ENCODE data around the gene PIK3R6. TPM values are rescaled to one million over a fixed set of nuclear protein-coding genes. Genes with fewer than 3 reads are reported as not detected.

PIK3R6 gene
- not detected in 2 replicates for total RNA-seq (2022)
- percentile 1 among the genes with signal in this experiment for Bru-seq, nascent RNA
- BruChase-seq, experiment 1, labeled RNA remaining after a 2-hour chase: percentile 1 among the genes with signal in this experiment
- not detected for BruChase-seq, experiment 2, labeled RNA remaining after a 6-hour chase
- long read RNA-seq: 0 reads

- Mint-ChIP-seq H3K9me3 (ENCODE audit: unreplicated experiment) (no peaks in the 10 kb centered on the region), H3K36me3 (ENCODE audit: insufficient read depth, unreplicated experiment) (no peaks in the 10 kb centered on the region), H3K27me3 (ENCODE audit: insufficient read depth, unreplicated experiment) (no peaks in the 10 kb centered on the region), H3K27ac (ENCODE audit: unreplicated experiment) (no peak within 1 kb of the TSS), H3K4me1 (ENCODE audit: low read depth, unreplicated experiment) (no peaks in the 10 kb centered on the region), H3K4me3 (ENCODE audit: unreplicated experiment) (no peak within 1 kb of the TSS)
- H3K4me1 ChIP-seq: peaks cover 9% of the 10 kb centered on the region
- H3K36me3 ChIP-seq (ENCODE audit: control insufficient read depth, insufficient read depth, low read length): no peaks in the 10 kb centered on the region
- no TSS peak for BruUV-seq (replicated peaks)
- ChIA-PET CTCF (no interaction called here), POLR2A (no interaction called here)
- no peak within 1 kb of the TSS for H3K4me3 ChIP-seq (ENCODE audit: low read depth, low read length)
- no peak for DNase-seq
- intact Hi-C loops (cut with micrococcal nuclease; ENCODE audit: unreplicated experiment): no loop called here
- no peaks in the 10 kb centered on the region for H3K27me3 ChIP-seq (replicated peaks; ENCODE audit: control insufficient read depth, insufficient read depth, low read length)
- no peaks in the 10 kb centered on the region for H3K9me3 ChIP-seq
- no peak for TF ChIP-seq CTCF (IDR thresholded peaks at IDR 0.05; ENCODE audit: insufficient read depth in 1 of 2, low read depth in 1 of 2, low read length in 1 of 2, severe bottlenecking in 1 of 2, unreplicated experiment in 1 of 2)
These were observed at the start of gene PIK3R6 for GRCh38 chr17:8867361-8867981. PIK3R6 (minus strand) TSS chr17:8867674; CDS start chr17:8849794, 17,880 bp downstream.

- H3K4me1 Mint-ChIP-seq (ENCODE audit: low read depth, unreplicated experiment): no peaks in the 10 kb centered on the region
- no peaks in the 10 kb centered on the region for H3K36me3 Mint-ChIP-seq (ENCODE audit: insufficient read depth, unreplicated experiment)
- intact Hi-C loops (cut with micrococcal nuclease; ENCODE audit: unreplicated experiment): no loop called here
- Histone ChIP-seq H3K36me3 (ENCODE audit: control insufficient read depth, insufficient read depth, low read length) (no peaks in the 10 kb centered on the region), H3K27me3 (replicated peaks; ENCODE audit: control insufficient read depth, insufficient read depth, low read length) (no peaks in the 10 kb centered on the region), H3K4me3 (ENCODE audit: low read depth, low read length) (no peak overlapping the region), H3K9me3 (no peaks in the 10 kb centered on the region), H3K4me1 (no peaks in the 10 kb centered on the region)
- POLR2A ChIA-PET: no interaction called here
- BruUV-seq (replicated peaks): no TSS peak
- H3K9me3 Mint-ChIP-seq (ENCODE audit: unreplicated experiment): no peaks in the 10 kb centered on the region
- peaks cover 8% of the 10 kb centered on the region for H3K27me3 Mint-ChIP-seq (ENCODE audit: insufficient read depth, unreplicated experiment)
- H3K4me3 Mint-ChIP-seq (ENCODE audit: unreplicated experiment): no peak overlapping the region
- no peak overlapping the region for H3K27ac Mint-ChIP-seq (ENCODE audit: unreplicated experiment)
- no peak for TF ChIP-seq CTCF (IDR thresholded peaks at IDR 0.05; ENCODE audit: insufficient read depth in 1 of 2, low read depth in 1 of 2, low read length in 1 of 2, severe bottlenecking in 1 of 2, unreplicated experiment in 1 of 2)
- CTCF ChIA-PET: no interaction called here
- no peak for DNase-seq
These were observed 49.0 kb upstream of the PIK3R6 start for GRCh38 chr17:8916466-8916865.

- intact Hi-C loops (cut with micrococcal nuclease; ENCODE audit: unreplicated experiment): no loop called here
- no peak overlapping the region for H3K4me3 ChIP-seq (ENCODE audit: low read depth, low read length)
- H3K27me3 ChIP-seq (replicated peaks; ENCODE audit: control insufficient read depth, insufficient read depth, low read length): no peaks in the 10 kb centered on the region
- no peaks in the 10 kb centered on the region for H3K4me1 Mint-ChIP-seq (ENCODE audit: low read depth, unreplicated experiment)
- no peaks in the 10 kb centered on the region for H3K9me3 ChIP-seq
- no peak for TF ChIP-seq CTCF (IDR thresholded peaks at IDR 0.05; ENCODE audit: insufficient read depth in 1 of 2, low read depth in 1 of 2, low read length in 1 of 2, severe bottlenecking in 1 of 2, unreplicated experiment in 1 of 2)
- no peaks in the 10 kb centered on the region for H3K4me1 ChIP-seq
- BruUV-seq (replicated peaks): no TSS peak
- no peaks in the 10 kb centered on the region for H3K36me3 ChIP-seq (ENCODE audit: control insufficient read depth, insufficient read depth, low read length)
- H3K36me3 Mint-ChIP-seq (ENCODE audit: insufficient read depth, unreplicated experiment): no peaks in the 10 kb centered on the region
- CTCF ChIA-PET: no interaction called here
- DNase-seq: no peak
- H3K4me3 Mint-ChIP-seq (ENCODE audit: unreplicated experiment): no peak overlapping the region
- H3K27ac Mint-ChIP-seq (ENCODE audit: unreplicated experiment): no peak overlapping the region
- no peaks in the 10 kb centered on the region for H3K9me3 Mint-ChIP-seq (ENCODE audit: unreplicated experiment)
- POLR2A ChIA-PET: no interaction called here
- peaks cover 15% of the 10 kb centered on the region for H3K27me3 Mint-ChIP-seq (ENCODE audit: insufficient read depth, unreplicated experiment)
These were observed 47.1 kb upstream of the PIK3R6 start for GRCh38 chr17:8914554-8914953.
